Ishikawa (cell line): ENCODE measurements around the gene STX7.

Experiments used
- CEBPB ChIP-seq: IDR thresholded peaks from 2 replicates; pipeline ENCODE4 v1.6.1; 2012
- CREB1 ChIP-seq: IDR thresholded peaks from 2 replicates; pipeline ENCODE4 v1.6.1; 2012; ENCODE audit warnings: low read depth
- EGR1 ChIP-seq: IDR thresholded peaks from 2 replicates; pipeline ENCODE4 v1.6.1; 2012
- EP300 ChIP-seq: IDR thresholded peaks from 2 replicates; pipeline ENCODE4 v1.6.1; 2012; ENCODE audit warnings: borderline replicate concordance
- FOXM1 ChIP-seq: IDR thresholded peaks from 2 replicates; pipeline ENCODE4 v1.6.1; 2012; ENCODE audit warnings: low read depth, borderline replicate concordance
- NFIC ChIP-seq: IDR thresholded peaks from 2 replicates; pipeline ENCODE4 v1.6.1; 2012
- RAD21 ChIP-seq: IDR thresholded peaks from 2 replicates; pipeline ENCODE4 v1.6.1; 2012; ENCODE audit warnings: low read depth
- TAF1 ChIP-seq: IDR thresholded peaks from 2 replicates; pipeline ENCODE4 v1.6.1; 2012; ENCODE audit warnings: low read depth, mild to moderate bottlenecking
- TCF12 ChIP-seq: IDR thresholded peaks from 2 replicates; pipeline ENCODE4 v1.6.1; 2012; ENCODE audit warnings: low read depth
- TEAD4 ChIP-seq: IDR thresholded peaks from 2 replicates; pipeline ENCODE4 v1.6.1; 2012
- YY1 ChIP-seq: IDR thresholded peaks from 2 replicates; pipeline ENCODE4 v1.6.1; 2012; ENCODE audit warnings: low read depth
- ZBTB7A ChIP-seq: IDR thresholded peaks from 2 replicates; pipeline ENCODE4 v1.6.1; 2012; ENCODE audit warnings: low read depth
- TF ChIP-seq, protein P1 (sequence below): IDR thresholded peaks from 2 replicates; pipeline ENCODE4 v1.6.1; 2012
- TF ChIP-seq, protein P2 (sequence below): IDR thresholded peaks from 2 replicates; pipeline ENCODE4 v1.6.1; 2012
- TF ChIP-seq, protein P3 (sequence below): IDR thresholded peaks from 2 replicates; pipeline ENCODE4 v1.6.1; 2012; ENCODE audit warnings: low read depth, mild to moderate bottlenecking

The STX7 gene

GRCh38 chr6:132491881-132492280 is 21.0 kb downstream of the STX7 start:
- TF ChIP-seq, protein P1, sequence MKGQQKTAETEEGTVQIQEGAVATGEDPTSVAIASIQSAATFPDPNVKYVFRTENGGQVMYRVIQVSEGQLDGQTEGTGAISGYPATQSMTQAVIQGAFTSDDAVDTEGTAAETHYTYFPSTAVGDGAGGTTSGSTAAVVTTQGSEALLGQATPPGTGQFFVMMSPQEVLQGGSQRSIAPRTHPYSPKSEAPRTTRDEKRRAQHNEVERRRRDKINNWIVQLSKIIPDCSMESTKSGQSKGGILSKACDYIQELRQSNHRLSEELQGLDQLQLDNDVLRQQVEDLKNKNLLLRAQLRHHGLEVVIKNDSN = no peak
- TF ChIP-seq TCF12 = no peak
- TF ChIP-seq RAD21 = no peak
- TF ChIP-seq, protein P2, sequence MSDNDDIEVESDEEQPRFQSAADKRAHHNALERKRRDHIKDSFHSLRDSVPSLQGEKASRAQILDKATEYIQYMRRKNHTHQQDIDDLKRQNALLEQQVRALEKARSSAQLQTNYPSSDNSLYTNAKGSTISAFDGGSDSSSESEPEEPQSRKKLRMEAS = no peak
- no peak for TF ChIP-seq YY1

- TF ChIP-seq RAD21 (no peak), CREB1 (no peak), EGR1 (no peak), TEAD4 (no peak), TCF12 (no peak), EP300 (no peak), ZBTB7A (no peak), FOXM1 (no peak), YY1 (no peak), NFIC (no peak), TAF1 (no peak), CEBPB (no peak)
- TF ChIP-seq, protein P1 = no peak
- TF ChIP-seq, protein P3, sequence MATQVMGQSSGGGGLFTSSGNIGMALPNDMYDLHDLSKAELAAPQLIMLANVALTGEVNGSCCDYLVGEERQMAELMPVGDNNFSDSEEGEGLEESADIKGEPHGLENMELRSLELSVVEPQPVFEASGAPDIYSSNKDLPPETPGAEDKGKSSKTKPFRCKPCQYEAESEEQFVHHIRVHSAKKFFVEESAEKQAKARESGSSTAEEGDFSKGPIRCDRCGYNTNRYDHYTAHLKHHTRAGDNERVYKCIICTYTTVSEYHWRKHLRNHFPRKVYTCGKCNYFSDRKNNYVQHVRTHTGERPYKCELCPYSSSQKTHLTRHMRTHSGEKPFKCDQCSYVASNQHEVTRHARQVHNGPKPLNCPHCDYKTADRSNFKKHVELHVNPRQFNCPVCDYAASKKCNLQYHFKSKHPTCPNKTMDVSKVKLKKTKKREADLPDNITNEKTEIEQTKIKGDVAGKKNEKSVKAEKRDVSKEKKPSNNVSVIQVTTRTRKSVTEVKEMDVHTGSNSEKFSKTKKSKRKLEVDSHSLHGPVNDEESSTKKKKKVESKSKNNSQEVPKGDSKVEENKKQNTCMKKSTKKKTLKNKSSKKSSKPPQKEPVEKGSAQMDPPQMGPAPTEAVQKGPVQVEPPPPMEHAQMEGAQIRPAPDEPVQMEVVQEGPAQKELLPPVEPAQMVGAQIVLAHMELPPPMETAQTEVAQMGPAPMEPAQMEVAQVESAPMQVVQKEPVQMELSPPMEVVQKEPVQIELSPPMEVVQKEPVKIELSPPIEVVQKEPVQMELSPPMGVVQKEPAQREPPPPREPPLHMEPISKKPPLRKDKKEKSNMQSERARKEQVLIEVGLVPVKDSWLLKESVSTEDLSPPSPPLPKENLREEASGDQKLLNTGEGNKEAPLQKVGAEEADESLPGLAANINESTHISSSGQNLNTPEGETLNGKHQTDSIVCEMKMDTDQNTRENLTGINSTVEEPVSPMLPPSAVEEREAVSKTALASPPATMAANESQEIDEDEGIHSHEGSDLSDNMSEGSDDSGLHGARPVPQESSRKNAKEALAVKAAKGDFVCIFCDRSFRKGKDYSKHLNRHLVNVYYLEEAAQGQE = no peak
- TF ChIP-seq, protein P2 = no peak
These were observed 21.6 kb downstream of the STX7 start for GRCh38 chr6:132491303-132491702.

DNA sequence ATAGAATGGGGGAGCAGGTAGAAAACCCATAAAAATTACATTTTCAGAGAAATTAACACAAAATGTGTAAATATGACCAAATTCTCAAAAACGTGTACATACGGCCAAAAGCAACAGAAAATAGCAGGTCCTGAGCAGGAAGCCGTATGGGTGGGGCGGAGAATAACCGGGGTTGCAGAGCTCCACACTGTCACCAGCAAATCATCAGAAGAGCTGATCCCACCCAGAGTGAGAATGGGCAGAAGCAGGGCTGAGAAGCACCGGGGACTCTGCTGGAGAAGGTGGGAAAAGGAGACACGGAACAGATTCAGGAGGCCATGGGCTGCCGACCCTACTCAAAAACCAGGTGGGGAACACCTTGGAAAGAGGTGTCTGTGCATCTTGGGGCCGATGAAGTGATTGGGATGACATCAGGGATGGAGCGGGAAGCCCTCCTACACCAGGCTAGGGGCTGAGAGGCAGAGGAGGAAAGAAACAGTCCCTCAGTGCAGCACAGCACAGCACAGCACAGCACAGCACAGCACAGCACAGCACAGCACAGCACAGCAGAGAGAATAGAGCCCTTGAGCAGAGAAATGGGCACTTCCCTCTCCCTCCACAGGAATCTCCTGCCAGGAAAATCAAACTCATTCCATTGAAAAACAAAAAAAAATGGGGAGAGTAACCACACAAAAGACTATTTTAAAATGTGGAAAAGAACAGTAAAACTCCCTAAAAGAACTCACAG is 22.3 kb downstream of the STX7 start:
- TF ChIP-seq TAF1 (no peak), EP300 (no peak), CREB1 (no peak), YY1 (no peak), NFIC (no peak), EGR1 (no peak), ZBTB7A (no peak), TCF12 (no peak), CEBPB (no peak), RAD21 (no peak), TEAD4 (no peak), FOXM1 (no peak)
- TF ChIP-seq, protein P2 = no peak
- TF ChIP-seq, protein P1 = no peak
- TF ChIP-seq, protein P3 = no peak

DNA sequence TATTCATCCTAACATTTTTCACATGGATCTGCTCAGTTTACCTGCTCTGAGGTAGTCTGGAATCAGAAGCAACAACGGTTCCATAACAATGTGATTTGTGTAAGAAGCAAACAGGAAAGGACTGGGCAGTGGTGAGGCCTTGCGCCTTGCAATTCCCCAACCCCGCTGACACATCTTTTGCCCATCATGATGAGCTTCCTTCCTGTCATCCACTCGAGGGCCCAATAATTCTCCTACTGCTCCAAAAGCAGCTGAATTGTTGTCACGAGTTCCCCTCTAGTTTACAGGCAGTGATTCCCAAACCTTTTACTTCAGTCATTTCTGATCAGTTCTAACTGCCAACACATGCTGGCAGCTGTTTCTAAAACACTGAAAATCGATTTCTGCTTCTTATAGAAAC is 22.9 kb downstream of the STX7 start:
- TF ChIP-seq ZBTB7A (no peak), TAF1 (no peak), TCF12 (no peak)

DNA sequence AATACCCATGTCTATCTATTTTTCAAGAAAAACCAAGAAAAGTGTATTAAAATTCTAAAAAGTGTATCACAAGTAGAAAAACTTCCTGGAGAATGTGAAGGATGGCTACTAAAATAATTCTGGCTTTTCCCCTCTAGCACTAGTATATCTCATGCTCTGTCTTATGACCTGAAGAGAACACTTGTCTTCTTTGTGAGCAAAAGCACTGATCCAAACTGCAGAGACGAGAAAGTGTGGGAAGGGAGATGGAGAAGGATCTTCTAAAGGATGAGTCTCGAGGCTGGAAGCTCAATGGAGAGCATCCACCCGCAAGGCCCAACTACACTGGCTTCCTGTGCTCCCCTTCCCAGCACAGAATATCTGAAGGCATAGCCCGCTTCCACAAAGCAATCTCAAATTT is 23.5 kb downstream of the STX7 start:
- TF ChIP-seq TCF12 (no peak), TEAD4 (no peak), CREB1 (no peak), FOXM1 (no peak), ZBTB7A (no peak), EGR1 (no peak), EP300 (no peak)
- TF ChIP-seq, protein P1 = no peak
